ENCODE data around the gene SMIM14. TPM values are rescaled to one million over a fixed set of nuclear protein-coding genes. Genes with fewer than 3 reads are reported as not detected.
"Not testable (repeated sequence)": the region's sequence is repeated elsewhere in the genome, so short reads cannot be mapped to it uniquely, and the experiment has no call there.

Gene SMIM14
- total RNA-seq, 3 donors from 2014 or later, result 69.5 to 142 (median 123) TPM

DNA sequence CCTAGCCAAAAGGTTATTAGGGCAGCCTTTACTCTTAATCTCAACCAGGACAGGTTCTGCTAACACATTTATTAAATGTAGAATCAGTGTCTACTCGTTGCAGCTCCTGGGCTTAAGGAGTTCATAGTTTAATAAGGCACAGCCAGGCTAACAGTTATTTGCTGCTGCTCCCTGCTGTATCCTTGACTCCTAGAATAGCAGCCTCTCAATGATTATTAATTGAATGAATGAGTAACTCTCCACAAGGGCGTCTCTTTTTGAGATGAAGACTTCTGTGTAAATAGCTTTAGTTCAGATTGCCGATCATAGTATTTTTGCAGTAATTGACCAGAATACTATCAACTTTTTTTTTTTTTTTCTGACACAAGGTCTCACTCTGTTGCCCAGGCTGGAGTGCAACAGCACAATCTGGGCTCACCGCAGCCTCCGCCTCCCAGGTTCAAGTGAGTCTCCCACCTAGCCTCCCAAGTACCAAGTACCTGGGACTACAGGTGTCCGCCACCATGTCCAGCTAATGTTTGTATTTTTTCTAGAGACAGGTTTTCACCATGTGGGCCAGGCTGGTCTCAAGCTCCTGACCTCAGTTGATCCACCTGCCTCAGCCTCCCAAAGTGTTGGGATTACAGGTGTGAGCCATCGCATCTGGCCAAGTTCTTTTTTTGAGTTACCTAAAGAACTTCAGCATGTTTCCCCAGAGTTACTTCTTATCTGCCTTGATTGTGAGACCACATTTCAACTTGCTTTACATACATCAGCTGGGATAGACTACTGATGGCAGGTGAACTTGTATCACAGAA is 114.3 kb downstream of the SMIM14 start:
- TF ChIP-seq, protein P1, sequence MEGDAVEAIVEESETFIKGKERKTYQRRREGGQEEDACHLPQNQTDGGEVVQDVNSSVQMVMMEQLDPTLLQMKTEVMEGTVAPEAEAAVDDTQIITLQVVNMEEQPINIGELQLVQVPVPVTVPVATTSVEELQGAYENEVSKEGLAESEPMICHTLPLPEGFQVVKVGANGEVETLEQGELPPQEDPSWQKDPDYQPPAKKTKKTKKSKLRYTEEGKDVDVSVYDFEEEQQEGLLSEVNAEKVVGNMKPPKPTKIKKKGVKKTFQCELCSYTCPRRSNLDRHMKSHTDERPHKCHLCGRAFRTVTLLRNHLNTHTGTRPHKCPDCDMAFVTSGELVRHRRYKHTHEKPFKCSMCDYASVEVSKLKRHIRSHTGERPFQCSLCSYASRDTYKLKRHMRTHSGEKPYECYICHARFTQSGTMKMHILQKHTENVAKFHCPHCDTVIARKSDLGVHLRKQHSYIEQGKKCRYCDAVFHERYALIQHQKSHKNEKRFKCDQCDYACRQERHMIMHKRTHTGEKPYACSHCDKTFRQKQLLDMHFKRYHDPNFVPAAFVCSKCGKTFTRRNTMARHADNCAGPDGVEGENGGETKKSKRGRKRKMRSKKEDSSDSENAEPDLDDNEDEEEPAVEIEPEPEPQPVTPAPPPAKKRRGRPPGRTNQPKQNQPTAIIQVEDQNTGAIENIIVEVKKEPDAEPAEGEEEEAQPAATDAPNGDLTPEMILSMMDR (IDR thresholded peaks at IDR 0.05), result no peak
- Histone ChIP-seq H3K36me3 (ENCODE audit: low read depth) (no peaks in the 10 kb centered on the region), H3K9me3 (no peaks in the 10 kb centered on the region), H3K4me1 (ENCODE audit: low read depth) (peaks cover 26% of the 10 kb centered on the region), H3K4me3 (no peak overlapping the region)
- no peak for DNase-seq
- intact Hi-C loops (cut with DNase I, micrococcal nuclease), result loop anchor here in 1 of 2 donors (10.0 kb wide), 1 partner anchor 110 kb away; the partner anchor contains the start of gene SMIM14
- ATAC-seq, result no peak

DNA sequence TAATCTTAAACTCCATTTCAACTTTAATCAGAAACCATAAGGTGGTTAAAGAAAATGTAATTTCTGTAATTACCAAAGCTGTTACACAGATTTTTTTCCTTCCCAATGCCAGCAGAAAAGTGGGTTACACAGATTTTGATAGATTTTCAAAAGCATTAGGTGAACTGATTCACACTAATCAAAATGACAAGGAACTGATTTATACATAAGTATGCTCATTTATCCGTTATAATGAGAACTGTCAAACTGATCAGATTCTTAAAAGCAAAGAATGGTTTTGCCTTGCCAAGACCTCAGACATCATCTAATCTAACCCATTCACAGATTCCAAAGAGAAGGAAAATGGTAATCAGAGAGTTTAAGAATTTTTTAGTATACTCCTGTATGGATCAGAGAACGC is 116.6 kb downstream of the SMIM14 start:
- H3K36me3 ChIP-seq (ENCODE audit: low read depth), result no peaks in the 10 kb centered on the region
- no peak for ATAC-seq
- DNase-seq, result no peak
- TF ChIP-seq, protein P1 (IDR thresholded peaks at IDR 0.05), result no peak
- intact Hi-C loops (cut with DNase I, micrococcal nuclease), result loop anchor here in 1 of 2 donors (10.0 kb wide), 1 partner anchor 113 kb away; the partner anchor contains the start of gene SMIM14
- no peak overlapping the region for H3K4me3 ChIP-seq
- H3K4me1 ChIP-seq (ENCODE audit: low read depth), result peaks cover 19% of the 10 kb centered on the region
- H3K9me3 ChIP-seq, result no peaks in the 10 kb centered on the region

DNA sequence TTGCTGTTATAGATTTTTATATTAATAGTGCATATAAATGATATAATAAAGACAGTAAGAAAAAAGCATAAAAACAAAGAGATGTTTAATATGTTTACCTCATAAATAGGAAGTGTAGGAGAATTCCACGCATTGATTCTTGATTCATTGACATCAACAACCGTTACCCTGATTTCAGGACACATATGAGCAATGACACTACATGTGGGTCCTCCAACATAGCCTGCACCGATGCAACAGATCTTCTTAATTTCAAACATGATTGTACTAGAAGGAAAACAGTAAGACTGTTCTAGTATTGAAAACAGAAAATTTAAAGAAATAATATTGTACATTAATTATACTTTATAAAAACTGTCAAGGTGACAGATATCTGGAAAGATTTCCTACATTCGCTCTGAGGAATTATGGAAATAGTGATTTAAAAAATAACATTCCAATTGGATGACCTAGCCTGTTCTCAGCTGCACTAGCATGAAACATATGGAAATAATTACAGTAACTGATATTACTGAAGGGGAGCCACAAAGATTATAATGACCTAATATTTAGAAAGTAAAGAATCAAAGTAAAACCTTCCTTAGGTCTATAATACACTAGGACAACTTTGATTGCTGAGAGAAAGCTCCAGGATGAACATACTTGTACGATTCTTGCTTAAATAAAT is 117.3 kb downstream of the SMIM14 start:
- TF ChIP-seq, protein P1 (IDR thresholded peaks at IDR 0.05), result no peak
- Histone ChIP-seq H3K9me3 (no peaks in the 10 kb centered on the region), H3K36me3 (ENCODE audit: low read depth) (no peaks in the 10 kb centered on the region), H3K4me1 (ENCODE audit: low read depth) (peaks cover 19% of the 10 kb centered on the region), H3K4me3 (no peak overlapping the region)
- DNase-seq (no peak), ATAC-seq (no peak)
- intact Hi-C loops (cut with DNase I, micrococcal nuclease), result loop anchor here in 1 of 2 donors (10.0 kb wide), 1 partner anchor 113 kb away; the partner anchor contains the start of gene SMIM14

DNA sequence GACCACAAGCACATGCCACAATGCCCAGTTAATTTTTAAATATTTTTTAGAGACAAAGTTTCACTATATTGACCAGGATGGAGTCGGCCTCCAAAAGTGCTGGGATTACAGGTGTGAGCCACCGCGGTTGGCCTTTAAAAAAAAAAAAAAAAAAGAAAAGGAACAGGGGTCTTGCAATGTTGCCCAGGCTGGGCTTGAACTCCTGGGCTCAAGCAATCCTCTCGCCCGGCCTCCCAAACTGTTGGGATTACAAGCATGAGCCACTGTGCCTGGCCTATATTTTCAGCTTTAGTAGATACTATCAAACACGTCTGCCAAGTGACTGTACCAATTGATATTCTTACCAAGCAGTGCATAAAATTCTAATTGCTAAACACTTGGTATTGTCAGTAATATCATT is 120.2 kb downstream of the SMIM14 start:
- intact Hi-C loops (cut with DNase I, micrococcal nuclease), result no loop called here
- DNase-seq (no peak), ATAC-seq (no peak)
- peaks cover 20% of the 10 kb centered on the region for H3K4me1 ChIP-seq (ENCODE audit: low read depth)
- H3K9me3 ChIP-seq, result no peaks in the 10 kb centered on the region
- H3K4me3 ChIP-seq, result no peak overlapping the region
- no peaks in the 10 kb centered on the region for H3K36me3 ChIP-seq (ENCODE audit: low read depth)
- TF ChIP-seq, protein P1 (IDR thresholded peaks at IDR 0.05), result no peak

DNA sequence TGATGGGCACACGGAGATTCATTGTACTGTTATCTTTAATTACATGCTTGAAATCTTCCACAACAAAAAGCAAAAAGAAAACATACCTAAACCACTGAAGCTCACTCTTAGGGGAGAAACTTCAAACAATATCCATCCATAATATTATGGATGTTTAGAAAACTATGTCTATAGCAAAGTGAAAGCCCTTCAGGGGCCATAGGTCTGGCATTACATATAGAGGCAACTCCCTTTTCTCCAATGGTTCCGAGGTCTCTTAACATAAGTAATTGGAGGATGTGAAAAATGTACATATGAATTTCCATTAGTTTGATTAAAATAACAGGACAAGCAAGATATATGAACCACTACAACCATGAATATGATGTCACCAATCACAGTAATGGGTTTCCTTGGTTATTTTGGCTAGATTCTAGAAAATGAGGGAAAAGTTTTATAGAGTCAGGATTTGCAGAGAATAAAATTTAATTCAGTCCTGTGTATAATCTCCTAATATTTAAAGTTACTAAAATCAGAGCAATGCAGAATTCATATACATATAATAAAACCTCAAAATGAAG is 122.2 kb downstream of the SMIM14 start:
- TF ChIP-seq, protein P1 (IDR thresholded peaks at IDR 0.05), result no peak
- peaks cover 16% of the 10 kb centered on the region for H3K4me1 ChIP-seq (ENCODE audit: low read depth)
- H3K36me3 ChIP-seq (ENCODE audit: low read depth), result no peaks in the 10 kb centered on the region
- no peaks in the 10 kb centered on the region for H3K9me3 ChIP-seq
- intact Hi-C loops (cut with DNase I, micrococcal nuclease), result no loop called here
- DNase-seq, result no peak
- H3K4me3 ChIP-seq, result no peak overlapping the region
- no peak for ATAC-seq

DNA sequence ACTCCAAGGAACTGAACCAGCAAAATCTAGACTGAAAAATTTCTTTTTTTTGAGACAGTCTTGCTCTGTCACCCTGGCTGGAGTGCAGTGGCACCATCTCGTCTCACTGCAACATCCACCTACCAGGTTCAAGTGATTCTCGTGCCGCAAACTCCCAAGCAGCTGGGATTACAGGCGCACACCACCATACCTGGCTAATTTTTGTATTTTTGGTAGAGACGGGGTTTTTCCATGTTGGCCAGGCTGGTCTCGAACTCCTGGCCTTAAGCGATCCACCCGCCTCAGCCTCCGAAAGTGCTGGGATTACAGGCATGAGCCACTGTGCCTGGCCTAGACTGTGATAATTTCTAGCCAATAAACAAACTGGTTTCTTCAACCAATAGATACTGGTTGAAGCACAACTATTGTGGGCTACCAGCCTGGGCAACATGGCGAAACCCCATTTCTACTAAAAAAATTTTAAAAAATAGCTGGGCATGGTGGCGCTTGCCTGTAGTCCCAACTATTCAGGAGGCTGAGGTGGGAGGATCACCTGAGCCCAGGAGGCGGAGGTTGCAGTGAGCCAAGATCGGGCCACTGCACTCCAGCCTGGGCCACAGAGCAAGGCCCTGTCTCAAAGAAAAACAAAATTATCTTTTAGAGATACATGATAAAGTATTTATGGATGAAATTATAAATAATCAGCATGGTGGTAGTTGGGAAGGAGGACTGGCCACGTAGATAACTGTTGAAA is 122.8 kb downstream of the SMIM14 start:
- DNase-seq; H3K36me3 ChIP-seq (ENCODE audit: low read depth); ATAC-seq; H3K4me3 ChIP-seq; intact Hi-C loops (cut with DNase I, micrococcal nuclease); H3K9me3 ChIP-seq: not testable (repeated sequence)
- H3K4me1 ChIP-seq (ENCODE audit: low read depth), result peaks cover 16% of the 10 kb centered on the region

Measured in mucosa of descending colon (tissue), 3 donors.